IPS DF 19.7 (cell line): ENCODE data around the gene FARS2.
A peak's percentile ranks its signal among the peaks of the same experiment; 100 is the strongest.

ENCODE experiments used
- DNase-seq: peaks from one replicate; pipeline ENCODE4 v3.0.0-alpha.2; 2013; ENCODE audit warnings: low read depth, low spot score

FARS2 gene

GRCh38 chr6:5378331-5378730 lies 117.0 kb downstream of the FARS2 start:
- DNase-seq, result no peak

- DNase-seq, result peak; percentile 9
These were observed 118.4 kb downstream of the FARS2 start for GRCh38 chr6:5379647-5380242.

GRCh38 chr6:5383856-5384255 lies 122.5 kb downstream of the FARS2 start:
- DNase-seq, result no peak

GRCh38 chr6:5384276-5384675 lies 123.0 kb downstream of the FARS2 start:
- DNase-seq, result no peak

GRCh38 chr6:5388326-5388725 lies 127.0 kb downstream of the FARS2 start:
- DNase-seq, result no peak

GRCh38 chr6:5389086-5389745 lies 127.9 kb downstream of the FARS2 start:
- DNase-seq, result no peak

- no peak for DNase-seq
These were observed 128.9 kb downstream of the FARS2 start for GRCh38 chr6:5390177-5390576.

GRCh38 chr6:5394280-5394679 lies 133.0 kb downstream of the FARS2 start:
- no peak for DNase-seq

- no peak for DNase-seq
These were observed 134.4 kb downstream of the FARS2 start for GRCh38 chr6:5395719-5396118.

GRCh38 chr6:5398530-5398929 lies 137.2 kb downstream of the FARS2 start:
- DNase-seq, result no peak

GRCh38 chr6:5399391-5399790 lies 138.1 kb downstream of the FARS2 start:
- no peak for DNase-seq

GRCh38 chr6:5401845-5402738 lies 140.8 kb downstream of the FARS2 start:
- DNase-seq, result no peak

GRCh38 chr6:5403076-5403475 lies 141.8 kb downstream of the FARS2 start:
- DNase-seq, result no peak

- DNase-seq, result no peak
These were observed 142.3 kb downstream of the FARS2 start for GRCh38 chr6:5403609-5404008.

- no peak for DNase-seq
These were observed 144.7 kb downstream of the FARS2 start for GRCh38 chr6:5405976-5406375.

- no peak for DNase-seq
These were observed 150.1 kb downstream of the FARS2 start for GRCh38 chr6:5411414-5411813.

- no peak for DNase-seq
These were observed 150.7 kb downstream of the FARS2 start for GRCh38 chr6:5412017-5412416.

GRCh38 chr6:5412663-5413062 lies 151.3 kb downstream of the FARS2 start:
- DNase-seq, result no peak

- DNase-seq, result no peak
These were observed 154.9 kb downstream of the FARS2 start for GRCh38 chr6:5416250-5416649.

GRCh38 chr6:5422321-5422915 lies 161.1 kb downstream of the FARS2 start:
- peak; percentile 45 for DNase-seq

GRCh38 chr6:5423251-5423650 lies 161.9 kb downstream of the FARS2 start:
- no peak for DNase-seq

- DNase-seq, result no peak
These were observed 163.4 kb downstream of the FARS2 start for GRCh38 chr6:5424726-5425125.
